K562 (cell line): ENCODE data around the gene ASPHD2. TPM values are rescaled to one million over a fixed set of nuclear protein-coding genes. Genes with fewer than 3 reads are reported as not detected.

Experiments
- ATAC-seq: fragments of 200-7000 bp; cut with Tn5 transposase; 3 replicates; pipeline ENCODE4 v1.9.1; 2020; ENCODE audit warnings: moderate library complexity
- BruUV-seq: library from RNA; stranded (reverse); fragments of 400-500 nt; replicated peaks from 2 replicates; lab custom pipeline; 2021; lab: Mats Ljungman, UMichigan
- CTCF ChIA-PET: fragments of 300-600 bp; formaldehyde crosslinking; extraction: SDS; loops from one replicate; lab custom pipeline; 2021; ENCODE audit warnings: low intra/inter-chr PET ratio; lab: Yijun Ruan, JAX
- POLR2A ChIA-PET: fragments of 300-600, 350-650 bp; sonication (Branson Sonifier 250); formaldehyde crosslinking; extraction: SDS; loops from one replicate; lab custom pipeline; 2021; ENCODE audit warnings: antibody characterized with exemption, inconsistent platforms; lab: Yijun Ruan, JAX
- DNase-seq, 4 experiments: peaks; one replicate each; pipeline versions ENCODE4 v3.0.0 to v3.0.0-alpha.2; 2011 to 2018; ENCODE audit warnings: low spot score in 3 of 4, mixed read lengths in 3 of 4; ENCODE audit errors: extremely low read depth in 1 of 4
- FAIRE-seq: peaks from 2 replicates; lab custom pipeline; 2011; peaks lifted over from hg19 to GRCh38; lab: Jason Lieb, UNC
- H2AFZ ChIP-seq: 2 replicates; pipeline ENCODE4 v1.6.0; 2011; ENCODE audit warnings: low read depth, low read length, control low read depth, inconsistent platforms
- H3K27ac ChIP-seq: fragments of 200-600 bp; 3 replicates; pipeline ENCODE4 v1.8.0; 2011; ENCODE audit warnings: low read depth, mild to moderate bottlenecking, control low read depth, inconsistent platforms, low read length, moderate library complexity, mixed read lengths; ENCODE audit errors: extremely low read depth
- H3K27me3 ChIP-seq, 2 experiments: fragments of 300-600 bp in 1 of 2; 2 replicates in 1 of 2; 3 replicates in 1 of 2; pipeline versions ENCODE4 v1.6.0 to v1.8.0; 2011; ENCODE audit warnings: inconsistent platforms in 2 of 2, low read length in 2 of 2, mild to moderate bottlenecking in 1 of 2, mixed read lengths in 1 of 2, moderate library complexity in 1 of 2; ENCODE audit not compliant: control insufficient read depth in 2 of 2, insufficient read depth in 2 of 2
- H3K36me3 ChIP-seq: fragments of 300-600 bp; 3 replicates; pipeline ENCODE4 v1.8.0; 2011; ENCODE audit warnings: mild to moderate bottlenecking, low read length, inconsistent platforms; ENCODE audit not compliant: control insufficient read depth, insufficient read depth
- H3K4me1 ChIP-seq, 2 experiments: fragments of 200-600 bp in 1 of 2; replicated peaks in 1 of 2; 2 replicates in 1 of 2; 3 replicates in 1 of 2; pipeline versions ENCODE4 v1.5.1 to v1.8.0; 2011; ENCODE audit warnings: inconsistent platforms in 2 of 2, low read length in 2 of 2, mild to moderate bottlenecking in 1 of 2, mixed read lengths in 1 of 2, moderate library complexity in 1 of 2; ENCODE audit not compliant: control insufficient read depth in 2 of 2, insufficient read depth in 2 of 2
- H3K4me2 ChIP-seq: 2 replicates; pipeline ENCODE4 v1.6.1; 2011; ENCODE audit warnings: low read length, control low read depth, inconsistent platforms, mixed read lengths; ENCODE audit not compliant: insufficient read depth
- H3K4me3 ChIP-seq: fragments of 200-600 bp; sonication (generic), shearing (Covaris generic); 2 replicates; pipeline ENCODE4 v1.5.1; 2016; ENCODE audit warnings: control low read depth, inconsistent platforms
- H3K79me2 ChIP-seq: fragments of 200-600 bp; 3 replicates; pipeline ENCODE4 v1.8.0; 2011; ENCODE audit warnings: low read length, inconsistent platforms; ENCODE audit not compliant: control insufficient read depth, insufficient read depth
- H3K9ac ChIP-seq, 2 experiments: 2 replicates each; pipeline versions ENCODE4 v1.6.0 to v1.6.1; 2011; ENCODE audit warnings: low read depth in 2 of 2, low read length in 2 of 2, control low read depth in 1 of 2, inconsistent platforms in 1 of 2, mild to moderate bottlenecking in 1 of 2, mixed read lengths in 1 of 2; ENCODE audit not compliant: insufficient read depth in 1 of 2
- H3K9me1 ChIP-seq: one replicate; pipeline ENCODE4 v1.6.0; 2011; ENCODE audit warnings: inconsistent platforms, mild to moderate bottlenecking, low read length, moderate library complexity; ENCODE audit not compliant: control insufficient read depth, insufficient read depth
- H3K9me3 ChIP-seq: replicated peaks from 2 replicates; pipeline ENCODE4 v1.5.1; 2011; ENCODE audit warnings: low read depth, low read length, inconsistent platforms; ENCODE audit not compliant: control insufficient read depth, insufficient read depth
- H4K20me1 ChIP-seq: replicated peaks from 2 replicates; pipeline ENCODE4 v1.6.1; 2011; ENCODE audit warnings: low read length, inconsistent platforms, mixed read lengths; ENCODE audit not compliant: control insufficient read depth, insufficient read depth
- DIDO1 ChIP-seq: fragments of 450-650 bp; IDR thresholded peaks from 2 replicates; pipeline ENCODE4 v1.6.1; 2016; ENCODE audit warnings: low read depth, missing biosample characterization, missing genetic modification characterization
- FOXA1 ChIP-seq: fragments of 450-650 bp; IDR thresholded peaks from 2 replicates; pipeline ENCODE4 v1.6.1; 2016; ENCODE audit warnings: mild to moderate bottlenecking, borderline replicate concordance
- GTF3C2 ChIP-seq: IDR thresholded peaks from 3 replicates; pipeline ENCODE4 v1.6.1; 2011; ENCODE audit warnings: borderline replicate concordance, mild to moderate bottlenecking, moderate library complexity; ENCODE audit not compliant: insufficient read length; ENCODE audit errors: extremely low read depth
- MYBL2 ChIP-seq, 2 experiments: fragments of 450-650 bp in 1 of 2; sonication (generic) in 1 of 2; formaldehyde crosslinking in 1 of 2; IDR thresholded peaks; 2 replicates each; pipeline versions ENCODE4 v1.6.1 to v1.8.1; 2017 to 2022; ENCODE audit warnings: borderline replicate concordance in 1 of 2, inconsistent platforms in 1 of 2, low read depth in 1 of 2, mild to moderate bottlenecking in 1 of 2, missing genetic modification reagents in 1 of 2, moderate library complexity in 1 of 2
- RUNX1 ChIP-seq: sonication (generic); IDR thresholded peaks from 2 replicates; pipeline ENCODE4 v1.6.1; 2016; ENCODE audit warnings: antibody characterized with exemption, low read depth
- SNAPC5 ChIP-seq: fragments of 250-450 bp; sonication (Bioruptor Pico); IDR thresholded peaks from 2 replicates; pipeline ENCODE4 v1.8.0; 2021; ENCODE audit warnings: moderate library complexity, mild to moderate bottlenecking, inconsistent platforms
- SNIP1 ChIP-seq: fragments of 450-650 bp; IDR thresholded peaks from 2 replicates; pipeline ENCODE4 v1.7.1; 2017; ENCODE audit warnings: low read depth, mild to moderate bottlenecking
- TRIM24 ChIP-seq, 2 experiments: fragments of 450-650 bp; IDR thresholded peaks; 2 replicates each; pipeline ENCODE4 v1.6.1; 2016
- USF2 ChIP-seq: sonication (generic); formaldehyde crosslinking; IDR thresholded peaks from 2 replicates; pipeline ENCODE4 v1.5.0; 2020; ENCODE audit warnings: missing genetic modification reagents
- ZBTB11 ChIP-seq, 3 experiments: fragments of 200-800 bp in 1 of 3; fragments of 250-450 bp in 1 of 3; fragments of 450-650 bp in 1 of 3; sonication (Bioruptor Pico) in 1 of 3; sonication (Bioruptor generic) in 1 of 3; formaldehyde crosslinking in 1 of 3; IDR thresholded peaks; 2 replicates each; pipeline versions ENCODE4 v1.6.1 to v1.8.0; 2016 to 2022; ENCODE audit warnings: mild to moderate bottlenecking in 2 of 3, missing genetic modification characterization in 2 of 3, missing compliant biosample characterization in 1 of 3, moderate library complexity in 1 of 3
- ZBTB2 ChIP-seq: fragments of 450-650 bp; IDR thresholded peaks from 2 replicates; pipeline ENCODE4 v1.6.1; 2016; ENCODE audit warnings: antibody characterized with exemption
- WGBS: fragments of 100-300 bp; shearing (Covaris generic); methylation state at CpG from one replicate; pipeline ENCODE4 v1.1.6; 2016; ENCODE audit warnings: low coverage, mixed read lengths; ENCODE audit not compliant: insufficient coverage; ENCODE audit errors: missing lambda C conversion rate; 5-methylcytosine and 5-hydroxymethylcytosine counted together
- in situ Hi-C: fragments of 300-500 bp; cut with MboI; formaldehyde crosslinking; loops from 4 replicates; pipeline ENCODE4 v1.15.0; 2018; ENCODE audit warnings: inconsistent platforms, mixed read lengths
- intact Hi-C: fragments of 100-400 bp; cut with micrococcal nuclease; formaldehyde crosslinking; loops from 2 replicates; pipeline ENCODE4 v1.14.2; 2022
- polyA plus RNA-seq, 8 experiments: library from polyadenylated mRNA; depleted of rRNA in 4 of 8; stranded (reverse) in 5 of 8; unstranded in 3 of 8; fragments of >200 nt; fragmentation: Nextera tagmentation in 2 of 8; fragmentation: Illumina TruSeq in 1 of 8; extraction: Ambion mirVana in 2 of 8; extraction: Trizol in 1 of 8; gene quantifications; 2 replicates each; pipeline versions ENCODE4 v1.2.1 to v1.2.3, GENCODE V29; 2011 to 2014; ENCODE audit warnings: inconsistent platforms in 1 of 8, missing spikeins in 1 of 8
- total RNA-seq, 7 experiments: library from RNA; depleted of rRNA in 6 of 7; stranded (reverse); fragments of >200 nt in 6 of 7; fragmentation: Illumina TruSeq in 2 of 7; extraction: Trizol in 2 of 7; gene quantifications; 2 replicates each; pipeline versions ENCODE4 v1.2.1 to v1.2.3, GENCODE V29; 2011 to 2021; ENCODE audit warnings: low replicate concordance in 1 of 7

ASPHD2 gene
- total and polyA plus RNA-seq, 9 of the 15 experiments (the other 6 are each of a cell fraction or from before 2014, with no cell fraction given), result 0.18 to 0.64 (median 0.36) TPM

- FAIRE-seq, result no peak
- H3K27ac ChIP-seq, result no peak overlapping the region
- WGBS, result 40% methylated on average over 5 of the region's 5 CpGs
- ATAC-seq, result no peak
- POLR2A ChIA-PET, result interaction anchor here (0.7 kb wide), 1 partner anchor 61 kb away, joined by 3 read pairs; no protein-coding TSS in a partner anchor
- H3K4me2 ChIP-seq, result no peak overlapping the region
- no peaks in the 10 kb centered on the region for H3K9me1 ChIP-seq
- H4K20me1 ChIP-seq, result no peaks in the 10 kb centered on the region
- H3K4me3 ChIP-seq, result no peak overlapping the region
- no peaks in the 10 kb centered on the region for H3K9me3 ChIP-seq
- H2AFZ ChIP-seq, result no peak overlapping the region
- no peak for DNase-seq
- in situ Hi-C loops, result no loop called here
- peaks cover 4 to 10% of the 10 kb centered on the region in 2 experiments for H3K4me1 ChIP-seq
- no peaks in the 10 kb centered on the region for H3K27me3 ChIP-seq
- CTCF ChIA-PET, result no interaction called here
- H3K79me2 ChIP-seq, result no peaks in the 10 kb centered on the region
- BruUV-seq, result no TSS peak
- intact Hi-C loops, result no loop called here
- H3K9ac ChIP-seq, result no peak overlapping the region
- no peaks in the 10 kb centered on the region for H3K36me3 ChIP-seq
- TF ChIP-seq RUNX1 (no peak), MYBL2 (IDR thresholded peaks at IDR 0.05; ENCODE audit: low read depth) (no peak), MYBL2 (CRISPR knock-in tag; IDR thresholded peaks at IDR 0.05; ENCODE audit: borderline replicate concordance) (no peak), USF2 (no peak), FOXA1 (no peak), TRIM24 (IDR thresholded peaks at IDR 0.05) (no peak), SNAPC5 (no peak), ZBTB2 (no peak), GTF3C2 (no peak), ZBTB11 (CRISPR knock-in tag; IDR thresholded peaks at IDR 0.05) (no peak), SNIP1 (no peak), DIDO1 (tag) (no peak)
Measured at GRCh38 chr22:26410386-26410785, 18.7 kb upstream of the ASPHD2 start.
